ENCODE measurements around the gene TUFM. TPM values are rescaled to one million over a fixed set of nuclear protein-coding genes. Genes with fewer than 3 reads are reported as not detected.
"Not testable (repeated sequence)": the region's sequence is repeated elsewhere in the genome, so short reads cannot be mapped to it uniquely, and the experiment has no call there.

The TUFM gene
- total RNA-seq, 4 donors from 2014 or later, result 95.7 to 172 (median 126) TPM

GRCh38 chr16:28869201-28869600 lies 23.1 kb upstream of the TUFM start:
- Histone ChIP-seq H3K4me1 (peaks cover 4 to 10% of the 10 kb centered on the region in 2 donors), H3K4me3 (replicated peaks in 1 of 3) (no peak overlapping the region), H3K27ac (no peak overlapping the region), H3K9me3 (no peaks in the 10 kb centered on the region), H3K36me3 (peaks cover 44 to 47% of the 10 kb centered on the region in 2 donors), H3K27me3 (no peaks in the 10 kb centered on the region)
- no peak for DNase-seq
- TF ChIP-seq CTCF (IDR thresholded peaks at IDR 0.05), result no peak
- no peak for TF ChIP-seq POLR2A (IDR thresholded peaks at IDR 0.05)
- WGBS, 2 donors, result 93 to 98% methylated on average over 10 to 11 of the region's 11 CpGs
- intact Hi-C loops (cut with DNase I), result no loop called here

GRCh38 chr16:28867646-28868045 lies 21.5 kb upstream of the TUFM start:
- H3K36me3 ChIP-seq, result peaks cover 36 to 44% of the 10 kb centered on the region in 2 donors
- H3K9me3 ChIP-seq; intact Hi-C loops (cut with DNase I): not testable (repeated sequence)

GRCh38 chr16:28867241-28867640 lies 21.1 kb upstream of the TUFM start:
- Histone ChIP-seq H3K27me3 (no peaks in the 10 kb centered on the region), H3K36me3 (peaks cover 32 to 44% of the 10 kb centered on the region in 2 donors), H3K4me1 (peaks cover 11 to 16% of the 10 kb centered on the region in 2 donors), H3K27ac (no peak overlapping the region), H3K4me3 (replicated peaks in 1 of 3) (no peak overlapping the region), H3K9me3 (no peaks in the 10 kb centered on the region)
- 86 to 94% methylated on average over 13 of the region's 13 CpGs for WGBS, 2 donors
- intact Hi-C loops (cut with DNase I), result no loop called here
- TF ChIP-seq CTCF (IDR thresholded peaks at IDR 0.05) (no peak), POLR2A (IDR thresholded peaks at IDR 0.05) (no peak)
- DNase-seq, result no peak

More at GRCh38 chr16:28867646-28868045, 21.5 kb upstream of the TUFM start:
- not testable (repeated sequence) for H3K4me3 ChIP-seq (replicated peaks in 1 of 3); H3K27ac ChIP-seq; DNase-seq; H3K27me3 ChIP-seq
- peaks cover 8 to 12% of the 10 kb centered on the region in 2 donors for H3K4me1 ChIP-seq
- WGBS, 2 donors, result 91 to 92% methylated on average over 8 to 9 of the region's 9 CpGs

GRCh38 chr16:28866454-28866804 lies 20.3 kb upstream of the TUFM start:
- Histone ChIP-seq H3K27me3 (no peaks in the 10 kb centered on the region), H3K4me1 (peaks cover 11 to 18% of the 10 kb centered on the region in 2 donors), H3K36me3 (peaks cover 30 to 41% of the 10 kb centered on the region in 2 donors), H3K27ac (no peak overlapping the region), H3K9me3 (no peaks in the 10 kb centered on the region), H3K4me3 (replicated peaks in 1 of 3) (no peak overlapping the region)
- TF ChIP-seq POLR2A (IDR thresholded peaks at IDR 0.05) (no peak), CTCF (IDR thresholded peaks at IDR 0.05) (no peak)
- intact Hi-C loops (cut with DNase I), result no loop called here
- no peak for DNase-seq
- 80 to 89% methylated on average over 17 of the region's 17 CpGs for WGBS, 2 donors

GRCh38 chr16:28865722-28866453 lies 19.7 kb upstream of the TUFM start:
- H3K4me1 ChIP-seq, result peaks cover 11 to 18% of the 10 kb centered on the region in 2 donors
- no peak for DNase-seq
- no peak overlapping the region for H3K27ac ChIP-seq
- intact Hi-C loops (cut with DNase I), result no loop called here
- no peaks in the 10 kb centered on the region for H3K9me3 ChIP-seq
- WGBS, 2 donors, result 79 to 81% methylated on average over 17 to 24 of the region's 32 CpGs
- no peaks in the 10 kb centered on the region for H3K27me3 ChIP-seq
- no peak overlapping the region for H3K4me3 ChIP-seq (replicated peaks in 1 of 3)
- H3K36me3 ChIP-seq, result peaks cover 30 to 36% of the 10 kb centered on the region in 2 donors
- TF ChIP-seq POLR2A (IDR thresholded peaks at IDR 0.05), result no peak
- TF ChIP-seq CTCF (IDR thresholded peaks at IDR 0.05), result no peak
